Ishikawa (cell line): Measurements from ENCODE around the gene GDI1.
A peak's percentile ranks its signal among the peaks of the same experiment; 100 is the strongest.

Experiments
- CEBPB ChIP-seq: IDR thresholded peaks from 2 replicates; pipeline ENCODE4 v1.6.1; 2012
- CREB1 ChIP-seq: IDR thresholded peaks from 2 replicates; pipeline ENCODE4 v1.6.1; 2012; ENCODE audit warnings: low read depth
- EGR1 ChIP-seq: IDR thresholded peaks from 2 replicates; pipeline ENCODE4 v1.6.1; 2012
- EP300 ChIP-seq: IDR thresholded peaks from 2 replicates; pipeline ENCODE4 v1.6.1; 2012; ENCODE audit warnings: borderline replicate concordance
- FOXM1 ChIP-seq: IDR thresholded peaks from 2 replicates; pipeline ENCODE4 v1.6.1; 2012; ENCODE audit warnings: low read depth, borderline replicate concordance
- NFIC ChIP-seq: IDR thresholded peaks from 2 replicates; pipeline ENCODE4 v1.6.1; 2012
- RAD21 ChIP-seq: IDR thresholded peaks from 2 replicates; pipeline ENCODE4 v1.6.1; 2012; ENCODE audit warnings: low read depth
- TAF1 ChIP-seq: IDR thresholded peaks from 2 replicates; pipeline ENCODE4 v1.6.1; 2012; ENCODE audit warnings: low read depth, mild to moderate bottlenecking
- TCF12 ChIP-seq: IDR thresholded peaks from 2 replicates; pipeline ENCODE4 v1.6.1; 2012; ENCODE audit warnings: low read depth
- TEAD4 ChIP-seq: IDR thresholded peaks from 2 replicates; pipeline ENCODE4 v1.6.1; 2012
- YY1 ChIP-seq: IDR thresholded peaks from 2 replicates; pipeline ENCODE4 v1.6.1; 2012; ENCODE audit warnings: low read depth
- TF ChIP-seq, protein P1 (sequence below): IDR thresholded peaks from 2 replicates; pipeline ENCODE4 v1.6.1; 2012; ENCODE audit warnings: low read depth, mild to moderate bottlenecking
- TF ChIP-seq, protein P2 (sequence below): IDR thresholded peaks from 2 replicates; pipeline ENCODE4 v1.6.1; 2012
- TF ChIP-seq, protein P3 (sequence below): IDR thresholded peaks from 2 replicates; pipeline ENCODE4 v1.6.1; 2012

DNA sequence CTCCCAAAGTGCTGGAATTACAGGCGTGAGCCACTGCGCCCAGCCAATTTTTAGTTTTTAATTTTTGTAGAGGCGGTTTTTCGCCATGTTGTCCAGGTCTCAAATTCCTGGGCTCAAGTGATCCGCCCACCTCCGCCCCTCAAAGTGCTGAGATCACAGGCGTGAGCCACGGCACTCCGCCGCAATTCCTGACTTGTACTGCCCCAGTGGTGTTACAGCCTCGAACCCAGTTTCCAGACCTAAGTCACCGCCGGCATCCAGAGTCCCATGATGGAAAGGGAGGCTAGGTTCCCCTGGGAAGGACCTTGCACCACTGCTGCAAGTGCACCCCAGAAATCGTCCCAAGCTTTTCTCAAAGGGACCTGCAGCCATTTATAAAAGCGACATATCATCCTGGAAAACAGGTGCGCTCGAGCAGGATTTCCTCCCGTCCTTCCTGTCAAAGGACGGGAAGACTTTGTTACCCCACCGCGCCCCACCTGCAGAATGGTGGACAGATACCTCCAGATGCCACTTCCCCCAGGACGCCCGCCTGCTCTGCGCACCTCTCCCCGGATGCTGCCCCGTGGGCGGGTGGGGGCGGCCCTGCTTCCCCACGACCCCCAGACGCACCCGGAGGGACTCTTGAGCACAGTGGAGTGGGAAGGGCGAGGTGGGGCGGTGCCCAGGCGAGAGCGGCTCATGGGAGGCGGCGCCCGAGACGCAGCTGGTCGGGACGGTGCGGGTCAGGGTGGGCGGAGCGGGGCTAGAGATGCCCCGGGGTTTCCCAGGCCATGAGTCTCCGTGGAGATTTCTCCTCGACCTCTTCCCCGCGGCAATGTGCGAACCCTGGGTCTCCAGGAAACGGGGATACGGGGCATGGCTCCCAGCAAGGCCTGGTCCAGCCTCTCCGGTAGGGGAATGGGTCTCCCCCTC is 39.7 kb upstream of the GDI1 start:
- TF ChIP-seq, protein P1, sequence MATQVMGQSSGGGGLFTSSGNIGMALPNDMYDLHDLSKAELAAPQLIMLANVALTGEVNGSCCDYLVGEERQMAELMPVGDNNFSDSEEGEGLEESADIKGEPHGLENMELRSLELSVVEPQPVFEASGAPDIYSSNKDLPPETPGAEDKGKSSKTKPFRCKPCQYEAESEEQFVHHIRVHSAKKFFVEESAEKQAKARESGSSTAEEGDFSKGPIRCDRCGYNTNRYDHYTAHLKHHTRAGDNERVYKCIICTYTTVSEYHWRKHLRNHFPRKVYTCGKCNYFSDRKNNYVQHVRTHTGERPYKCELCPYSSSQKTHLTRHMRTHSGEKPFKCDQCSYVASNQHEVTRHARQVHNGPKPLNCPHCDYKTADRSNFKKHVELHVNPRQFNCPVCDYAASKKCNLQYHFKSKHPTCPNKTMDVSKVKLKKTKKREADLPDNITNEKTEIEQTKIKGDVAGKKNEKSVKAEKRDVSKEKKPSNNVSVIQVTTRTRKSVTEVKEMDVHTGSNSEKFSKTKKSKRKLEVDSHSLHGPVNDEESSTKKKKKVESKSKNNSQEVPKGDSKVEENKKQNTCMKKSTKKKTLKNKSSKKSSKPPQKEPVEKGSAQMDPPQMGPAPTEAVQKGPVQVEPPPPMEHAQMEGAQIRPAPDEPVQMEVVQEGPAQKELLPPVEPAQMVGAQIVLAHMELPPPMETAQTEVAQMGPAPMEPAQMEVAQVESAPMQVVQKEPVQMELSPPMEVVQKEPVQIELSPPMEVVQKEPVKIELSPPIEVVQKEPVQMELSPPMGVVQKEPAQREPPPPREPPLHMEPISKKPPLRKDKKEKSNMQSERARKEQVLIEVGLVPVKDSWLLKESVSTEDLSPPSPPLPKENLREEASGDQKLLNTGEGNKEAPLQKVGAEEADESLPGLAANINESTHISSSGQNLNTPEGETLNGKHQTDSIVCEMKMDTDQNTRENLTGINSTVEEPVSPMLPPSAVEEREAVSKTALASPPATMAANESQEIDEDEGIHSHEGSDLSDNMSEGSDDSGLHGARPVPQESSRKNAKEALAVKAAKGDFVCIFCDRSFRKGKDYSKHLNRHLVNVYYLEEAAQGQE: no peak
- TF ChIP-seq YY1 (no peak; the same call in 1 of the 2 replicates), TAF1 (no peak), EP300 (0 out of 2 replicates have a peak, but pooled peaks have one; percentile 3), FOXM1 (no peak), TCF12 (no peak), NFIC (no peak), RAD21 (no peak), EGR1 (0 out of 2 replicates have a peak, but pooled peaks have one; percentile 41), CREB1 (no peak), CEBPB (no peak), TEAD4 (no peak)
- TF ChIP-seq, protein P2, sequence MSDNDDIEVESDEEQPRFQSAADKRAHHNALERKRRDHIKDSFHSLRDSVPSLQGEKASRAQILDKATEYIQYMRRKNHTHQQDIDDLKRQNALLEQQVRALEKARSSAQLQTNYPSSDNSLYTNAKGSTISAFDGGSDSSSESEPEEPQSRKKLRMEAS: peak; percentile 26
- TF ChIP-seq, protein P3, sequence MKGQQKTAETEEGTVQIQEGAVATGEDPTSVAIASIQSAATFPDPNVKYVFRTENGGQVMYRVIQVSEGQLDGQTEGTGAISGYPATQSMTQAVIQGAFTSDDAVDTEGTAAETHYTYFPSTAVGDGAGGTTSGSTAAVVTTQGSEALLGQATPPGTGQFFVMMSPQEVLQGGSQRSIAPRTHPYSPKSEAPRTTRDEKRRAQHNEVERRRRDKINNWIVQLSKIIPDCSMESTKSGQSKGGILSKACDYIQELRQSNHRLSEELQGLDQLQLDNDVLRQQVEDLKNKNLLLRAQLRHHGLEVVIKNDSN: no peak
